A549 (cell line): ENCODE measurements around the gene CLDN4. TPM values are rescaled to one million over a fixed set of nuclear protein-coding genes. Genes with fewer than 3 reads are reported as not detected.
A peak's percentile ranks its signal among the peaks of the same experiment; 100 is the strongest.

Experiments
- ATAC-seq, 2 experiments: fragments of 200-7000 bp in 1 of 2; fragments of >200 bp in 1 of 2; cut with Nextera tagmentation in 1 of 2; cut with Tn5 transposase in 1 of 2; 3 replicates each; pipeline versions ENCODE4 v1.8.0 to v1.9.1; 2018 to 2020; ENCODE audit warnings: mild to moderate bottlenecking in 1 of 2, moderate library complexity in 1 of 2
- CTCF ChIA-PET: fragments of 300-600 bp; sonication (Branson Sonifier 250); formaldehyde crosslinking; extraction: SDS; loops from one replicate; lab custom pipeline; 2021; ENCODE audit warnings: antibody characterized with exemption, inconsistent platforms; lab: Yijun Ruan, JAX
- POLR2A ChIA-PET: fragments of 350-600 bp; formaldehyde crosslinking; extraction: SDS; loops from one replicate; lab custom pipeline; 2021; ENCODE audit warnings: antibody characterized with exemption, inconsistent platforms; lab: Yijun Ruan, JAX
- DNase-seq, 2 experiments: peaks; one replicate each; pipeline versions ENCODE4 v3.0.0 to v3.0.0-alpha.2; 2011 to 2016; ENCODE audit warnings: low read depth in 1 of 2, low spot score in 1 of 2
- FAIRE-seq: peaks from 2 replicates; lab custom pipeline; 2011; peaks lifted over from hg19 to GRCh38; lab: Jason Lieb, UNC
- H3K27ac ChIP-seq, 2 experiments: fragments of >200 bp; sonication (Bioruptor Twin); formaldehyde crosslinking; 3 replicates each; pipeline ENCODE4 v1.5.1; 2016 to 2017
- H3K4me1 ChIP-seq: fragments of >200 bp; sonication (Bioruptor Twin); formaldehyde crosslinking; 3 replicates; pipeline ENCODE4 v1.6.1; 2016
- H3K4me2 ChIP-seq: fragments of >200 bp; sonication (Bioruptor Twin); formaldehyde crosslinking; 3 replicates; pipeline ENCODE4 v1.6.1; 2016
- H3K4me3 ChIP-seq: fragments of >200 bp; sonication (Bioruptor Twin); formaldehyde crosslinking; 3 replicates; pipeline ENCODE4 v1.5.1; 2016
- H3K9me3 ChIP-seq: fragments of >200 bp; sonication (Bioruptor Twin); formaldehyde crosslinking; 3 replicates; pipeline ENCODE4 v1.6.1; 2016
- BCL3 ChIP-seq: fragments of >200 bp; sonication (Bioruptor Twin); formaldehyde crosslinking; IDR thresholded peaks from 3 replicates; pipeline ENCODE4 v1.6.1; 2016
- CBX2 ChIP-seq: fragments of 200-600 bp; sonication (generic); IDR thresholded peaks from 2 replicates; pipeline ENCODE4 v1.6.1; 2016; ENCODE audit warnings: low read depth, mild to moderate bottlenecking, borderline replicate concordance
- CHD2 ChIP-seq: fragments of 150-350 bp; IDR thresholded peaks from 2 replicates; pipeline ENCODE4 v1.6.1; 2014; ENCODE audit warnings: low read length; ENCODE audit not compliant: partially characterized antibody
- EHMT2 ChIP-seq: fragments of 200-600 bp; sonication (generic); IDR thresholded peaks from 2 replicates; pipeline ENCODE4 v1.6.1; 2016; ENCODE audit warnings: antibody characterized with exemption, low read depth, mild to moderate bottlenecking, moderate library complexity
- ELK1 ChIP-seq: fragments of 150-350 bp; IDR thresholded peaks from 2 replicates; pipeline ENCODE4 v1.6.1; 2014; ENCODE audit warnings: low read depth, mild to moderate bottlenecking, low read length
- EP300 ChIP-seq, 2 experiments: fragments of >200 bp; sonication (Bioruptor Twin); formaldehyde crosslinking; IDR thresholded peaks; 2 replicates in 1 of 2; 3 replicates in 1 of 2; pipeline ENCODE4 v1.6.1; 2016 to 2017
- ESRRA ChIP-seq: fragments of 150-350 bp; IDR thresholded peaks from 2 replicates; pipeline ENCODE4 v1.6.1; 2014; ENCODE audit warnings: mild to moderate bottlenecking, low read length, borderline replicate concordance
- FOSB ChIP-seq: fragments of 250-450 bp; sonication (Bioruptor Pico); IDR thresholded peaks from 2 replicates; pipeline ENCODE4 v1.5.0; 2020; ENCODE audit warnings: mild to moderate bottlenecking, moderate library complexity
- GATA3 ChIP-seq: IDR thresholded peaks from 2 replicates; pipeline ENCODE4 v1.6.1; 2012; ENCODE audit warnings: borderline replicate concordance
- HMGXB4 ChIP-seq: fragments of 250-450 bp; sonication (Bioruptor Pico); IDR thresholded peaks from 2 replicates; pipeline ENCODE4 v1.5.0; 2021; ENCODE audit warnings: mild to moderate bottlenecking, moderate library complexity, borderline replicate concordance
- HOXA7 ChIP-seq: fragments of 250-450 bp; sonication (Bioruptor Pico); IDR thresholded peaks from 2 replicates; pipeline ENCODE4 v1.5.0; 2020; ENCODE audit warnings: mild to moderate bottlenecking, moderate library complexity
- HOXB5 ChIP-seq: fragments of 250-450 bp; sonication (Bioruptor Pico); IDR thresholded peaks from 2 replicates; pipeline ENCODE4 v1.5.0; 2020; ENCODE audit warnings: mild to moderate bottlenecking, moderate library complexity
- KDM1A ChIP-seq: fragments of 200-600 bp; sonication (generic); IDR thresholded peaks from 2 replicates; pipeline ENCODE4 v1.6.1; 2016; ENCODE audit warnings: low read depth, mild to moderate bottlenecking
- MAFK ChIP-seq: fragments of 450-650 bp; IDR thresholded peaks from 2 replicates; pipeline ENCODE4 v1.6.1; 2014; ENCODE audit not compliant: partially characterized antibody
- MAX ChIP-seq: IDR thresholded peaks from 2 replicates; pipeline ENCODE4 v1.6.1; 2012
- MYC ChIP-seq: IDR thresholded peaks from 2 replicates; pipeline ENCODE4 v1.6.1; 2012; ENCODE audit warnings: mild to moderate bottlenecking, inconsistent platforms, low read length, improper control_type of control experiment, borderline replicate concordance
- NPAS2 ChIP-seq: fragments of 250-450 bp; sonication (Bioruptor Pico); IDR thresholded peaks from 2 replicates; pipeline ENCODE4 v1.8.0; 2022; ENCODE audit warnings: mild to moderate bottlenecking, moderate library complexity, borderline replicate concordance
- NR3C1 ChIP-seq: fragments of >200 bp; sonication (Bioruptor Twin); formaldehyde crosslinking; IDR thresholded peaks from 3 replicates; pipeline ENCODE4 v1.6.1; 2017
- PBX3 ChIP-seq: IDR thresholded peaks from 2 replicates; pipeline ENCODE4 v1.6.1; 2012
- RAD21 ChIP-seq, 2 experiments: fragments of >200 bp in 1 of 2; sonication (Bioruptor Twin) in 1 of 2; formaldehyde crosslinking in 1 of 2; IDR thresholded peaks in 1 of 2; conservative IDR thresholded peaks in 1 of 2; 2 replicates in 1 of 2; 3 replicates in 1 of 2; pipeline ENCODE4 v1.6.1; 2012 to 2018; ENCODE audit warnings: inconsistent platforms in 1 of 2
- RCOR1 ChIP-seq: fragments of 150-350 bp; IDR thresholded peaks from 2 replicates; pipeline ENCODE4 v1.6.1; 2014; ENCODE audit warnings: antibody characterized with exemption, low read length, low read depth
- REST ChIP-seq: fragments of 200-600 bp; sonication (generic); IDR thresholded peaks from 2 replicates; pipeline ENCODE4 v1.6.1; 2016; ENCODE audit warnings: antibody characterized with exemption, mild to moderate bottlenecking, moderate library complexity
- SMC3 ChIP-seq: fragments of >200 bp; sonication (Bioruptor Twin); formaldehyde crosslinking; IDR thresholded peaks from 3 replicates; pipeline ENCODE4 v1.6.1; 2018; ENCODE audit warnings: inconsistent platforms
- ZFP36 ChIP-seq: fragments of 450-650 bp; IDR thresholded peaks from 2 replicates; pipeline ENCODE4 v1.6.1; 2014; ENCODE audit warnings: borderline replicate concordance; ENCODE audit not compliant: partially characterized antibody
- ZNF302 ChIP-seq: fragments of 250-450 bp; sonication (Bioruptor Pico); IDR thresholded peaks from 2 replicates; pipeline ENCODE4 v1.9.0; 2021; ENCODE audit warnings: inconsistent platforms, mild to moderate bottlenecking, moderate library complexity
- WGBS: methylation state at CpG from one replicate; pipeline ENCODE4 v1.1.6; 2017; ENCODE audit errors: missing lambda C conversion rate; 5-methylcytosine and 5-hydroxymethylcytosine counted together
- polyA plus RNA-seq, 4 experiments: library from polyadenylated mRNA; depleted of rRNA in 3 of 4; stranded (reverse); fragments of >200 nt; fragmentation: RNase III in 1 of 4; extraction: RNeasy Plus Mini Kit Qiagen cat#74134 plus additional on column Dnase treatment in 1 of 4; gene quantifications; 2 replicates in 3 of 4; 3 replicates in 1 of 4; pipeline ENCODE4 v1.2.3, GENCODE V29; 2011 to 2017

CLDN4 gene
- polyA plus RNA-seq, 2 of the 4 experiments (the other 2 are of a cell fraction), result 1.5 to 2.4 TPM

GRCh38 chr7:73871163-73872011 is 40.6 kb downstream of the CLDN4 start:
- no peak overlapping the region; a peak in 1 of 6 replicates for H3K27ac ChIP-seq
- H3K4me1 ChIP-seq, result peaks cover 10% of the 10 kb centered on the region; the same call in 2 of the 3 replicates
- 82% methylated on average over 20 of the region's 20 CpGs for WGBS
- DNase-seq (no peak), ATAC-seq (peak; percentile 33 to 35; a peak in 5 of 6 replicates), FAIRE-seq (no peak)
- ChIA-PET CTCF (interaction anchor here (1.2 to 2.3 kb wide), 3 partner anchors 10 to 529 kb away, joined by 5 to 8 read pairs (median 5); no protein-coding TSS in a partner anchor), POLR2A (no interaction called here)
- TF ChIP-seq ELK1 (no peak), EHMT2 (no peak), ZFP36 (no peak), EP300 (IDR thresholded peaks at IDR 0.05) (no peak), PBX3 (no peak), RAD21 (conservative IDR thresholded peaks at IDR 0.05 in 1 of 2, IDR thresholded peaks at IDR 0.05 in 1 of 2) (no peak), GATA3 (no peak), MAFK (no peak), NPAS2 (CRISPR knock-in tag) (no peak), SMC3 (no peak), FOSB (CRISPR knock-in tag) (no peak), ZNF302 (CRISPR knock-in tag) (no peak), RCOR1 (no peak), CBX2 (no peak), HOXA7 (CRISPR knock-in tag) (no peak), NR3C1 (no peak), KDM1A (no peak), MYC (no peak), MAX (no peak), CHD2 (no peak)
- no peaks in the 10 kb centered on the region for H3K9me3 ChIP-seq
- no peak overlapping the region for H3K4me2 ChIP-seq
- no peak overlapping the region for H3K4me3 ChIP-seq

GRCh38 chr7:73872056-73872908 is 41.5 kb downstream of the CLDN4 start:
- Histone ChIP-seq H3K4me3 (no peak overlapping the region), H3K27ac (no peak overlapping the region), H3K4me1 (peaks cover 10% of the 10 kb centered on the region; the same call in 2 of the 3 replicates), H3K9me3 (no peaks in the 10 kb centered on the region), H3K4me2 (no peak overlapping the region)
- CTCF ChIA-PET, result interaction anchor here (0.9 to 1.2 kb wide), 2 partner anchors 107 to 155 kb away, joined by 3 to 5 read pairs; no protein-coding TSS in a partner anchor
- WGBS, result 67% methylated on average over 12 of the region's 13 CpGs
- no peak for DNase-seq
- TF ChIP-seq REST, result no peak
- no peak for TF ChIP-seq BCL3
- no peak for TF ChIP-seq ESRRA
- TF ChIP-seq HMGXB4 (CRISPR knock-in tag), result no peak
- no peak for TF ChIP-seq HOXB5
- peak; percentile 61 for TF ChIP-seq ZFP36
- no peak for FAIRE-seq
- no peak for ATAC-seq
- POLR2A ChIA-PET, result no interaction called here
